Activated B cell treated with CpG ODN at 0.5 μM for 24 hours (primary cell): ENCODE data around the gene PDHA1. TPM values are rescaled to one million over a fixed set of nuclear protein-coding genes. Genes with fewer than 3 reads are reported as not detected.

ENCODE experiments used
- ATAC-seq: fragments of 200-7000 bp; cut with Tn5 transposase; one replicate; pipeline ENCODE4 v1.10.0; 2021; ENCODE audit warnings: low read depth, mild to moderate bottlenecking, moderate library complexity
- CTCF ChIA-PET: fragments of 350-600 bp; sonication (Branson Sonifier 250); formaldehyde crosslinking; loops from one replicate; lab custom pipeline; 2021; ENCODE audit warnings: antibody characterized with exemption; lab: Charles Lee
- POLR2A ChIA-PET: fragments of 350-600 bp; sonication (Branson Sonifier 250); formaldehyde crosslinking; loops from one replicate; lab custom pipeline; 2021; ENCODE audit warnings: antibody characterized with exemption; lab: Charles Lee
- DNase-seq: peaks from one replicate; pipeline ENCODE4 v3.0.0; 2022
- H3K27ac Mint-ChIP-seq: one replicate; pipeline ENCODE4 v1.8.0; 2020; ENCODE audit warnings: mixed read lengths
- H3K27me3 Mint-ChIP-seq: one replicate; pipeline ENCODE4 v1.8.0; 2021; ENCODE audit warnings: mixed read lengths
- H3K36me3 Mint-ChIP-seq: one replicate; pipeline ENCODE4 v1.8.0; 2021; ENCODE audit warnings: low read depth, mixed read lengths
- H3K4me1 Mint-ChIP-seq: one replicate; pipeline ENCODE4 v1.8.0; 2021; ENCODE audit warnings: mixed read lengths
- H3K4me3 Mint-ChIP-seq: one replicate; pipeline ENCODE4 v1.8.0; 2020; ENCODE audit warnings: mild to moderate bottlenecking, mixed read lengths
- H3K9me3 Mint-ChIP-seq: one replicate; pipeline ENCODE4 v1.8.0; 2020; ENCODE audit warnings: mixed read lengths
- CTCF ChIP-seq: fragments of 200-600 bp; IDR thresholded peaks from one replicate; pipeline ENCODE4 v1.8.0; 2022; ENCODE audit warnings: antibody characterized with exemption, mild to moderate bottlenecking
- intact Hi-C: fragments of 100-400 bp; cut with micrococcal nuclease; formaldehyde crosslinking; loops from one replicate; pipeline ENCODE4 v1.15.1; 2024
- total RNA-seq: library from RNA; stranded (reverse); gene quantifications from 2 replicates; pipeline ENCODE4 v1.2.3, GENCODE V29; 2022

The PDHA1 gene
- total RNA-seq, 1 donor from 2014 or later: 124 TPM

- peaks cover 76% of the 10 kb centered on the region for H3K36me3 Mint-ChIP-seq
- DNase-seq (no peak), ATAC-seq (no peak)
- CTCF ChIA-PET: no interaction called here
- POLR2A ChIA-PET: no interaction called here
- no peak for TF ChIP-seq CTCF
- intact Hi-C loops: no loop called here
- H3K4me1 Mint-ChIP-seq: no peaks in the 10 kb centered on the region
- H3K27ac Mint-ChIP-seq: no peak overlapping the region
- no peaks in the 10 kb centered on the region for H3K9me3 Mint-ChIP-seq
- H3K27me3 Mint-ChIP-seq: no peaks in the 10 kb centered on the region
- no peak overlapping the region for H3K4me3 Mint-ChIP-seq
Measured at GRCh38 chrX:19358521-19358920, 14.8 kb downstream of the PDHA1 start.

- no peak overlapping the region for H3K27ac Mint-ChIP-seq
- H3K36me3 Mint-ChIP-seq: peaks cover 68% of the 10 kb centered on the region
- POLR2A ChIA-PET: no interaction called here
Measured at GRCh38 chrX:19360903-19361302, 17.2 kb downstream of the PDHA1 start.

GRCh38 chrX:19361701-19362100 is 18.0 kb downstream of the PDHA1 start:
- intact Hi-C loops: no loop called here
- Mint-ChIP-seq H3K27me3 (no peaks in the 10 kb centered on the region), H3K36me3 (peaks cover 66% of the 10 kb centered on the region), H3K27ac (no peak overlapping the region), H3K4me3 (no peak overlapping the region), H3K9me3 (peaks cover 2% of the 10 kb centered on the region), H3K4me1 (no peaks in the 10 kb centered on the region)
- TF ChIP-seq CTCF: no peak
- no peak for ATAC-seq
- CTCF ChIA-PET: interaction anchor here (1.4 kb wide), 1 partner anchor 11 kb away, joined by 3 read pairs; no protein-coding TSS in a partner anchor
- DNase-seq: no peak
- POLR2A ChIA-PET: no interaction called here

More at GRCh38 chrX:19360903-19361302, 17.2 kb downstream of the PDHA1 start:
- TF ChIP-seq CTCF: no peak
- DNase-seq (no peak), ATAC-seq (no peak)
- Mint-ChIP-seq H3K4me3 (no peak overlapping the region), H3K9me3 (no peaks in the 10 kb centered on the region), H3K4me1 (no peaks in the 10 kb centered on the region), H3K27me3 (no peaks in the 10 kb centered on the region)
- CTCF ChIA-PET: interaction anchor here (1.4 kb wide), 1 partner anchor 11 kb away, joined by 3 read pairs; no protein-coding TSS in a partner anchor
- intact Hi-C loops: no loop called here

- H3K36me3 Mint-ChIP-seq: peaks cover 14% of the 10 kb centered on the region
- ChIA-PET CTCF (no interaction called here), POLR2A (no interaction called here)
- H3K9me3 Mint-ChIP-seq: peaks cover 5% of the 10 kb centered on the region
- no peak overlapping the region for H3K27ac Mint-ChIP-seq
- ATAC-seq: no peak
- intact Hi-C loops: no loop called here
- TF ChIP-seq CTCF: no peak
- DNase-seq: no peak
- no peaks in the 10 kb centered on the region for H3K27me3 Mint-ChIP-seq
- no peak overlapping the region for H3K4me3 Mint-ChIP-seq
- H3K4me1 Mint-ChIP-seq: peaks cover 7% of the 10 kb centered on the region
Measured at GRCh38 chrX:19368576-19368975, 24.8 kb downstream of the PDHA1 start.

GRCh38 chrX:19370061-19370460 is 26.3 kb downstream of the PDHA1 start:
- Mint-ChIP-seq H3K4me3 (no peak overlapping the region), H3K36me3 (peaks cover 11% of the 10 kb centered on the region), H3K9me3 (peaks cover 5% of the 10 kb centered on the region), H3K4me1 (peaks cover 7% of the 10 kb centered on the region), H3K27me3 (no peaks in the 10 kb centered on the region), H3K27ac (no peak overlapping the region)
- DNase-seq: no peak
- CTCF ChIA-PET: no interaction called here
- no peak for TF ChIP-seq CTCF
- intact Hi-C loops: loop anchor here (5.0 to 10.0 kb wide), 2 partner anchors 537 to 755 kb away; no protein-coding TSS in a partner anchor
- POLR2A ChIA-PET: no interaction called here
- no peak for ATAC-seq
